Muscle layer of colon (tissue), 2 donors: ENCODE data around the gene RMDN2.
"Not testable (repeated sequence)": the region's sequence is repeated elsewhere in the genome, so short reads cannot be mapped to it uniquely, and the experiment has no call there.

ENCODE experiments used
- H3K27ac ChIP-seq: one replicate; pipeline ENCODE4 v1.7.0; 2013; ENCODE audit warnings: low read depth, mild to moderate bottlenecking, low read length, moderate library complexity
- H3K27me3 ChIP-seq, 2 donors: one replicate each; pipeline ENCODE4 v1.7.0; 2013; ENCODE audit warnings: low read length in 2 of 2, mild to moderate bottlenecking in 2 of 2; ENCODE audit not compliant: insufficient read depth in 2 of 2, control insufficient read depth in 1 of 2
- H3K36me3 ChIP-seq: one replicate; pipeline ENCODE4 v1.7.0; 2013; ENCODE audit warnings: mild to moderate bottlenecking, low read length; ENCODE audit not compliant: insufficient read depth
- H3K4me1 ChIP-seq: one replicate; pipeline ENCODE4 v1.7.0; 2013; ENCODE audit warnings: mild to moderate bottlenecking, low read length; ENCODE audit not compliant: insufficient read depth
- H3K4me3 ChIP-seq, 2 donors: one replicate each; pipeline ENCODE4 v1.7.0; 2013; ENCODE audit warnings: low read length in 2 of 2, low read depth in 1 of 2, mild to moderate bottlenecking in 1 of 2, moderate library complexity in 1 of 2
- H3K9ac ChIP-seq: one replicate; pipeline ENCODE4 v1.7.0; 2013; ENCODE audit warnings: low read length
- H3K9me3 ChIP-seq: one replicate; pipeline ENCODE4 v1.7.0; 2013; ENCODE audit warnings: mild to moderate bottlenecking, low read length
- donor health status: abdominal sarcoma.
- donor health status: Adenocarcinoma of cecum.

The RMDN2 gene

GRCh38 chr2:37917281-37918228, 7.5 kb upstream of the RMDN2 start:
- H3K27ac ChIP-seq, result peak overlapping the region; percentile 28
- H3K9me3 ChIP-seq, result no peaks in the 10 kb centered on the region

GRCh38 chr2:37918742-37919186, 6.3 kb upstream of the RMDN2 start:
- H3K4me1 ChIP-seq, result peaks cover 19% of the 10 kb centered on the region
- H3K27ac ChIP-seq, result no peak overlapping the region
- no peaks in the 10 kb centered on the region for H3K27me3 ChIP-seq
- no peak overlapping the region for H3K9ac ChIP-seq
- no peak overlapping the region for H3K4me3 ChIP-seq
- H3K9me3 ChIP-seq, result no peaks in the 10 kb centered on the region
- H3K36me3 ChIP-seq, result no peaks in the 10 kb centered on the region

More at GRCh38 chr2:37917281-37918228, 7.5 kb upstream of the RMDN2 start:
- Histone ChIP-seq H3K27me3 (no peaks in the 10 kb centered on the region), H3K36me3 (no peaks in the 10 kb centered on the region), H3K4me3 (peak overlapping the region in 1 of 2 donors; percentile 7), H3K9ac (no peak overlapping the region), H3K4me1 (peaks cover 19% of the 10 kb centered on the region)

GRCh38 chr2:37919631-37920032, 5.5 kb upstream of the RMDN2 start:
- Histone ChIP-seq H3K27me3 (no peaks in the 10 kb centered on the region), H3K9me3 (no peaks in the 10 kb centered on the region), H3K27ac (no peak overlapping the region), H3K4me1 (peaks cover 19% of the 10 kb centered on the region), H3K4me3 (no peak overlapping the region), H3K36me3 (no peaks in the 10 kb centered on the region), H3K9ac (no peak overlapping the region)

GRCh38 chr2:37920570-37920969, 4.5 kb upstream of the RMDN2 start:
- H3K9ac ChIP-seq, result no peak overlapping the region
- H3K9me3 ChIP-seq, result no peaks in the 10 kb centered on the region
- peaks cover 19% of the 10 kb centered on the region for H3K4me1 ChIP-seq
- no peak overlapping the region for H3K27ac ChIP-seq
- H3K4me3 ChIP-seq, result no peak overlapping the region
- H3K36me3 ChIP-seq, result no peaks in the 10 kb centered on the region
- H3K27me3 ChIP-seq, result no peaks in the 10 kb centered on the region

GRCh38 chr2:37921781-37922180, 3.3 kb upstream of the RMDN2 start:
- Histone ChIP-seq H3K27me3 (no peaks in the 10 kb centered on the region), H3K4me1 (peaks cover 12% of the 10 kb centered on the region), H3K4me3 (no peak overlapping the region), H3K9ac (no peak overlapping the region), H3K9me3 (no peaks in the 10 kb centered on the region), H3K36me3 (no peaks in the 10 kb centered on the region), H3K27ac (no peak overlapping the region)

GRCh38 chr2:37923308-37924055, 1.6 kb upstream of the RMDN2 start:
- H3K27ac ChIP-seq, result no peak overlapping the region
- H3K36me3 ChIP-seq, result no peaks in the 10 kb centered on the region
- no peaks in the 10 kb centered on the region for H3K9me3 ChIP-seq
- no peaks in the 10 kb centered on the region for H3K27me3 ChIP-seq
- no peak overlapping the region for H3K4me3 ChIP-seq
- H3K4me1 ChIP-seq, result no peaks in the 10 kb centered on the region
- H3K9ac ChIP-seq, result no peak overlapping the region

GRCh38 chr2:37926635-37927034, 1.5 kb downstream of the RMDN2 start:
- no peaks in the 10 kb centered on the region for H3K27me3 ChIP-seq
- H3K9ac ChIP-seq, result no peak overlapping the region
- no peak overlapping the region for H3K27ac ChIP-seq
- no peaks in the 10 kb centered on the region for H3K36me3 ChIP-seq
- no peaks in the 10 kb centered on the region for H3K4me1 ChIP-seq
- H3K9me3 ChIP-seq, result no peaks in the 10 kb centered on the region
- H3K4me3 ChIP-seq, result no peak overlapping the region

- no peaks in the 10 kb centered on the region for H3K27me3 ChIP-seq
- H3K9me3 ChIP-seq, result no peaks in the 10 kb centered on the region
- no peak overlapping the region for H3K4me3 ChIP-seq
- H3K9ac ChIP-seq, result no peak overlapping the region
- no peak overlapping the region for H3K27ac ChIP-seq
- no peaks in the 10 kb centered on the region for H3K4me1 ChIP-seq
- H3K36me3 ChIP-seq, result no peaks in the 10 kb centered on the region
Observed at GRCh38 chr2:37928377-37928776, 3.3 kb downstream of the RMDN2 start.

- H3K36me3 ChIP-seq, H3K27ac ChIP-seq, H3K4me3 ChIP-seq, H3K9ac ChIP-seq, H3K27me3 ChIP-seq, H3K4me1 ChIP-seq, H3K9me3 ChIP-seq: not testable (repeated sequence)
Observed at GRCh38 chr2:37930392-37930791, 5.3 kb downstream of the RMDN2 start.

GRCh38 chr2:37932873-37933272, 7.8 kb downstream of the RMDN2 start:
- not testable (repeated sequence) for H3K4me3 ChIP-seq, H3K9ac ChIP-seq, H3K9me3 ChIP-seq, H3K4me1 ChIP-seq, H3K27me3 ChIP-seq, H3K36me3 ChIP-seq, H3K27ac ChIP-seq

GRCh38 chr2:37934591-37935513, 9.8 kb downstream of the RMDN2 start:
- no peaks in the 10 kb centered on the region for H3K36me3 ChIP-seq
- no peak overlapping the region for H3K9ac ChIP-seq
- H3K27ac ChIP-seq, result no peak overlapping the region
- H3K9me3 ChIP-seq, result no peaks in the 10 kb centered on the region
- H3K27me3 ChIP-seq, result no peaks in the 10 kb centered on the region
- no peak overlapping the region for H3K4me3 ChIP-seq
- H3K4me1 ChIP-seq, result no peaks in the 10 kb centered on the region
